HG02588 (cell line): ENCODE results near the gene SPAG4.
A peak's percentile ranks its signal among the peaks of the same experiment; 100 is the strongest.

ENCODE experiments used
- ATAC-seq: cut with Tn5 transposase; IDR thresholded peaks from one replicate; pipeline ENCODE4 v1.9.1; 2021; ENCODE audit warnings: mild to moderate bottlenecking, moderate library complexity; ENCODE audit not compliant: unreplicated experiment

Gene SPAG4

GRCh38 chr20:35652641-35653429 lies 37.2 kb downstream of the SPAG4 start:
- ATAC-seq: no peak

GRCh38 chr20:35653430-35653734 lies 37.8 kb downstream of the SPAG4 start:
- ATAC-seq: no peak

- no peak for ATAC-seq
Observed at GRCh38 chr20:35653893-35654292, 38.3 kb downstream of the SPAG4 start.

- ATAC-seq: no peak
Observed at GRCh38 chr20:35654415-35654814, 38.8 kb downstream of the SPAG4 start.

- no peak for ATAC-seq
Observed at GRCh38 chr20:35657271-35657670, 41.6 kb downstream of the SPAG4 start.

GRCh38 chr20:35660122-35660937 lies 44.7 kb downstream of the SPAG4 start:
- ATAC-seq: no peak

- ATAC-seq: no peak
Observed at GRCh38 chr20:35661053-35661452, 45.4 kb downstream of the SPAG4 start.

GRCh38 chr20:35661908-35662307 lies 46.3 kb downstream of the SPAG4 start:
- ATAC-seq: no peak

GRCh38 chr20:35662551-35662950 lies 46.9 kb downstream of the SPAG4 start:
- ATAC-seq: no peak

- ATAC-seq: peak; percentile 30
Observed at GRCh38 chr20:35663516-35664465, 48.2 kb downstream of the SPAG4 start.

GRCh38 chr20:35664466-35665206 lies 49.0 kb downstream of the SPAG4 start, which contains the start of the genes CPNE1 and RBM12:
TSS of gene CPNE1 (minus strand) at chr20:35664900. CDS start at chr20:35632923, 31,977 bp downstream.
TSS of gene RBM12 (minus strand) at chr20:35664900. CDS start at chr20:35655322, 9,578 bp downstream.
- peak; percentile 66 for ATAC-seq

- ATAC-seq: no peak
Observed at GRCh38 chr20:35665949-35666288, 50.3 kb downstream of the SPAG4 start.

GRCh38 chr20:35669221-35669620 lies 53.6 kb downstream of the SPAG4 start:
- ATAC-seq: no peak

- ATAC-seq: no peak
Observed at GRCh38 chr20:35669681-35670080, 54.1 kb downstream of the SPAG4 start.
